Loucy (cell line): ENCODE results near the gene NTNG1.

Experiments
- H2AFZ ChIP-seq: fragments of 200-600 bp; sonication (generic); 2 replicates; pipeline ENCODE4 v1.6.0; 2016; ENCODE audit warnings: antibody characterized with exemption, mild to moderate bottlenecking, low read length, moderate library complexity
- H3F3A ChIP-seq: fragments of 200-600 bp; 2 replicates; pipeline ENCODE4 v1.6.0; 2016; ENCODE audit warnings: antibody characterized with exemption, low read depth, mild to moderate bottlenecking
- H3K27me3 ChIP-seq: fragments of 200-600 bp; sonication (generic); 2 replicates; pipeline ENCODE4 v1.6.1; 2014; ENCODE audit warnings: low read length, mild to moderate bottlenecking; ENCODE audit not compliant: insufficient read depth, poor library complexity, severe bottlenecking
- H3K36me3 ChIP-seq: fragments of 200-600 bp; sonication (generic); 2 replicates; pipeline ENCODE4 v1.6.1; 2016; ENCODE audit warnings: low read length; ENCODE audit not compliant: insufficient read depth
- H3K4me1 ChIP-seq: fragments of 200-600 bp; sonication (generic); 2 replicates; pipeline ENCODE4 v1.5.1; 2014; ENCODE audit warnings: low read length, mild to moderate bottlenecking; ENCODE audit not compliant: insufficient read depth, poor library complexity, severe bottlenecking
- H3K4me2 ChIP-seq: fragments of 200-600 bp; sonication (generic); 2 replicates; pipeline ENCODE4 v1.6.0; 2014; ENCODE audit warnings: antibody characterized with exemption, low read length, low read depth, mild to moderate bottlenecking; ENCODE audit not compliant: poor library complexity, severe bottlenecking
- H3K4me3 ChIP-seq: fragments of 200-600 bp; sonication (generic); 2 replicates; pipeline ENCODE4 v1.5.1; 2014; ENCODE audit warnings: low read length, mild to moderate bottlenecking, mixed read lengths; ENCODE audit not compliant: poor library complexity, severe bottlenecking
- H3K79me2 ChIP-seq: fragments of 200-600 bp; sonication (generic); 2 replicates; pipeline ENCODE4 v1.6.1; 2014; ENCODE audit warnings: low read length; ENCODE audit not compliant: insufficient read depth
- H3K9ac ChIP-seq: fragments of 200-600 bp; sonication (generic); 2 replicates; pipeline ENCODE4 v1.6.0; 2014; ENCODE audit warnings: mild to moderate bottlenecking, low read depth, low read length, moderate library complexity; ENCODE audit not compliant: poor library complexity, severe bottlenecking
- H3K9me2 ChIP-seq: fragments of 200-600 bp; sonication (generic); replicated peaks from 2 replicates; pipeline ENCODE4 v1.6.1; 2016; ENCODE audit warnings: low read depth, low read length, mixed read lengths
- H3K9me3 ChIP-seq: fragments of 200-600 bp; sonication (generic); 2 replicates; pipeline ENCODE4 v1.6.1; 2014; ENCODE audit warnings: mild to moderate bottlenecking, antibody characterized with exemption, low read length, low read depth; ENCODE audit not compliant: insufficient read depth
- H4K20me1 ChIP-seq: fragments of 200-600 bp; sonication (generic); 2 replicates; pipeline ENCODE4 v1.6.0; 2014; ENCODE audit warnings: antibody characterized with exemption, low read length, mild to moderate bottlenecking; ENCODE audit not compliant: insufficient read depth, poor library complexity, severe bottlenecking
- EZH2phosphoT487 ChIP-seq: fragments of 200-600 bp; IDR thresholded peaks from 2 replicates; pipeline ENCODE4 v1.6.1; 2018; ENCODE audit warnings: antibody characterized with exemption, mild to moderate bottlenecking, moderate library complexity, borderline replicate concordance
- TF ChIP-seq, protein P1 (sequence below): fragments of 200-600 bp; sonication (generic); conservative IDR thresholded peaks from 2 replicates; pipeline ENCODE4 v1.5.1; 2014; ENCODE audit warnings: mild to moderate bottlenecking, antibody characterized with exemption, low read length

The NTNG1 gene

DNA sequence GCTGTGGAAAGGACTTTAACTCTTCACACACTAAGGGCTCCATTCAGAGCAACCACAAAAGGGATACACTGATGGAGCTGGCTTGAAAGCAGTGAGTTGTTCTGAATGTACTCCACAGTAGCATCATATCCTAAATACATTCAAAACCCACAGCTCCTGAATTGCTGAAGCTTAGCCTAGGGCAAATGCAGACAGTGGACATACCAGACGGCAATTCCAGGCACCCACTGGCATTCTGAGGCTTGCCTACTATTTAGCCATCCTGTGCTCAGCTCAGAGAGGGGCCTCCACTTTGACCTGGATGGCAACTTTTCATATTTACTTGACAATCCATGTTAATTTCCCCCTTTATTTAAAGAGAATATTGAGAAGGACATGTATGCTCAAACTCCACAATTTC lies 303.5 kb downstream of the NTNG1 start:
- Histone ChIP-seq H4K20me1 (no peaks in the 10 kb centered on the region), H3K9me3 (no peaks in the 10 kb centered on the region), H2AFZ (no peak overlapping the region), H3K27me3 (no peaks in the 10 kb centered on the region), H3K4me3 (no peak overlapping the region), H3K9ac (no peak overlapping the region), H3K4me1 (no peaks in the 10 kb centered on the region), H3F3A (no peaks in the 10 kb centered on the region), H3K9me2 (no peaks in the 10 kb centered on the region), H3K79me2 (no peaks in the 10 kb centered on the region), H3K4me2 (no peak overlapping the region), H3K36me3 (no peaks in the 10 kb centered on the region)
- TF ChIP-seq, protein P1, sequence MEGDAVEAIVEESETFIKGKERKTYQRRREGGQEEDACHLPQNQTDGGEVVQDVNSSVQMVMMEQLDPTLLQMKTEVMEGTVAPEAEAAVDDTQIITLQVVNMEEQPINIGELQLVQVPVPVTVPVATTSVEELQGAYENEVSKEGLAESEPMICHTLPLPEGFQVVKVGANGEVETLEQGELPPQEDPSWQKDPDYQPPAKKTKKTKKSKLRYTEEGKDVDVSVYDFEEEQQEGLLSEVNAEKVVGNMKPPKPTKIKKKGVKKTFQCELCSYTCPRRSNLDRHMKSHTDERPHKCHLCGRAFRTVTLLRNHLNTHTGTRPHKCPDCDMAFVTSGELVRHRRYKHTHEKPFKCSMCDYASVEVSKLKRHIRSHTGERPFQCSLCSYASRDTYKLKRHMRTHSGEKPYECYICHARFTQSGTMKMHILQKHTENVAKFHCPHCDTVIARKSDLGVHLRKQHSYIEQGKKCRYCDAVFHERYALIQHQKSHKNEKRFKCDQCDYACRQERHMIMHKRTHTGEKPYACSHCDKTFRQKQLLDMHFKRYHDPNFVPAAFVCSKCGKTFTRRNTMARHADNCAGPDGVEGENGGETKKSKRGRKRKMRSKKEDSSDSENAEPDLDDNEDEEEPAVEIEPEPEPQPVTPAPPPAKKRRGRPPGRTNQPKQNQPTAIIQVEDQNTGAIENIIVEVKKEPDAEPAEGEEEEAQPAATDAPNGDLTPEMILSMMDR: no peak
- TF ChIP-seq EZH2phosphoT487: no peak

DNA sequence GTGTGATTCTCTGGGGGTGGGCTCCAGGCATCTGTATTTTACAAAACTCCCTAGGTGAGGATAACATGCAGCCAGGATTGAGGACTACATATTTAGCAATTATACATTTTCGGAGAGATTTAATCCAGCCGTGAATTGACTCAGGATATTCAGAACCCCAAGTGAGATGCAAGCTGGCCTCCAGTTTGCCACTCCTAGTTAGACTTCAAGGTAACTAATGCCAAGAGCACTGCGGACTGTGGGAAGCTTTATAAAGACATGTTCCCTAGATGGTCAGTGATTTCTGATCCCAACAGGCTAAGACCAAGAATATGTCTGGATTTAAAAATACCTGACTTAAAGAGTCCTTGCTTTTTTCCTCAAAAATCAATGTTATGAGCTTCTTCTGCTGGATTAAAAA lies 308.5 kb downstream of the NTNG1 start:
- Histone ChIP-seq H3K9me2 (no peaks in the 10 kb centered on the region), H3K27me3 (no peaks in the 10 kb centered on the region), H3K4me2 (no peak overlapping the region), H3K9ac (no peak overlapping the region), H2AFZ (no peak overlapping the region), H3K79me2 (no peaks in the 10 kb centered on the region), H4K20me1 (no peaks in the 10 kb centered on the region), H3K9me3 (no peaks in the 10 kb centered on the region), H3F3A (no peaks in the 10 kb centered on the region), H3K36me3 (no peaks in the 10 kb centered on the region), H3K4me3 (no peak overlapping the region), H3K4me1 (no peaks in the 10 kb centered on the region)
- TF ChIP-seq, protein P1: no peak
- no peak for TF ChIP-seq EZH2phosphoT487

DNA sequence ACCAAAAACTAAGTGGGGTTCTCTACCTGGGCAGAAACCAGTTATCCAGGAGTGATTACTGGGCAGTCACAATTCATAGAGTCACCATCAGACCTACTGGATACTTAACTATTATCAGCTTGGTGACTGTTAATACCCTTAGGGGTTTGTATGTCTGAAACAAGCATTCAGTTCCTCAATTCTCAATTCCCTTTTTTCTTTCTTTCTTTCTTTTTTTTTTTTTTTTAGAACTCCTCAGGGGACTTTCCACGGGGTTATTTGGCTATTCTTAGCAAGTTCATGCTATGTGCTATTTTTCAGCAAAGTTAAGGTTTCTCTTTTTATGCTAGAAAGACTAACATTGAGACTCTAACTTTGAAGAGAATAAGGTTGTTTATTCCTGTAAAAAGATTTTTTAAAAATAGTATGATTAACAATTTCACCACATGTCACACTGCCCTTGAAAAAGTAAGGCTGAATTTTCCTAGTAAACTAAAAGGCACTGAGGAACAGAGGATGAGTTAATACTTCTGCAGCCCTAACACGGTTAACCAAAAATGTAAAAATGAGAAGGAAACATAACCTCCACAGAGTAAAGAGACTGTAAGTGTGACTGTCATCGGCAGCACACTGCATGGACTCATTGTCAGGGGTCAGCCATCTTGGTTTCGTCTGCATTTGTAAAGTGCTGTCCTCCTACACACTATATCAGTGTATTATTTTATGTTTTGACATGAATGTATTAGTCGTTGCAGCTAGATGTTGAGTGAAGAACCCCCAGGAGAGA lies 310.2 kb downstream of the NTNG1 start:
- Histone ChIP-seq H4K20me1 (no peaks in the 10 kb centered on the region), H3K4me1 (no peaks in the 10 kb centered on the region), H3K9me2 (no peaks in the 10 kb centered on the region), H3K27me3 (no peaks in the 10 kb centered on the region), H3F3A (no peaks in the 10 kb centered on the region), H3K9me3 (no peaks in the 10 kb centered on the region), H3K9ac (no peak overlapping the region), H3K79me2 (no peaks in the 10 kb centered on the region), H3K4me3 (no peak overlapping the region), H3K4me2 (no peak overlapping the region), H3K36me3 (no peaks in the 10 kb centered on the region), H2AFZ (0 out of 2 replicates have a peak overlapping the region, but pooled peaks have one; percentile 28)
- TF ChIP-seq, protein P1: no peak
- TF ChIP-seq EZH2phosphoT487: no peak
